Ishikawa (cell line): ENCODE data around the gene IRAK2.

Experiments
- CEBPB ChIP-seq: IDR thresholded peaks from 2 replicates; pipeline ENCODE4 v1.6.1; 2012
- CREB1 ChIP-seq: IDR thresholded peaks from 2 replicates; pipeline ENCODE4 v1.6.1; 2012; ENCODE audit warnings: low read depth
- EGR1 ChIP-seq: IDR thresholded peaks from 2 replicates; pipeline ENCODE4 v1.6.1; 2012
- EP300 ChIP-seq: IDR thresholded peaks from 2 replicates; pipeline ENCODE4 v1.6.1; 2012; ENCODE audit warnings: borderline replicate concordance
- FOXM1 ChIP-seq: IDR thresholded peaks from 2 replicates; pipeline ENCODE4 v1.6.1; 2012; ENCODE audit warnings: low read depth, borderline replicate concordance
- NFIC ChIP-seq: IDR thresholded peaks from 2 replicates; pipeline ENCODE4 v1.6.1; 2012
- RAD21 ChIP-seq: IDR thresholded peaks from 2 replicates; pipeline ENCODE4 v1.6.1; 2012; ENCODE audit warnings: low read depth
- REST ChIP-seq: IDR thresholded peaks from 2 replicates; pipeline ENCODE4 v1.6.1; 2012; ENCODE audit warnings: low read depth, mild to moderate bottlenecking
- TAF1 ChIP-seq: IDR thresholded peaks from 2 replicates; pipeline ENCODE4 v1.6.1; 2012; ENCODE audit warnings: low read depth, mild to moderate bottlenecking
- TCF12 ChIP-seq: IDR thresholded peaks from 2 replicates; pipeline ENCODE4 v1.6.1; 2012; ENCODE audit warnings: low read depth
- TEAD4 ChIP-seq: IDR thresholded peaks from 2 replicates; pipeline ENCODE4 v1.6.1; 2012
- YY1 ChIP-seq: IDR thresholded peaks from 2 replicates; pipeline ENCODE4 v1.6.1; 2012; ENCODE audit warnings: low read depth
- ZBTB7A ChIP-seq: IDR thresholded peaks from 2 replicates; pipeline ENCODE4 v1.6.1; 2012; ENCODE audit warnings: low read depth
- TF ChIP-seq, protein P1 (sequence below): IDR thresholded peaks from 2 replicates; pipeline ENCODE4 v1.6.1; 2012
- TF ChIP-seq, protein P2 (sequence below): IDR thresholded peaks from 2 replicates; pipeline ENCODE4 v1.6.1; 2012

Gene IRAK2

GRCh38 chr3:10288575-10288960 is 123.8 kb downstream of the IRAK2 start:
- no peak for TF ChIP-seq EP300
- TF ChIP-seq RAD21 = no peak
- TF ChIP-seq YY1 = no peak
- TF ChIP-seq TCF12 = no peak
- TF ChIP-seq REST = no peak
- TF ChIP-seq TEAD4 = no peak
- no peak for TF ChIP-seq TAF1
- TF ChIP-seq ZBTB7A = no peak
- TF ChIP-seq CEBPB = no peak
- TF ChIP-seq CREB1 = no peak
- TF ChIP-seq, protein P1, sequence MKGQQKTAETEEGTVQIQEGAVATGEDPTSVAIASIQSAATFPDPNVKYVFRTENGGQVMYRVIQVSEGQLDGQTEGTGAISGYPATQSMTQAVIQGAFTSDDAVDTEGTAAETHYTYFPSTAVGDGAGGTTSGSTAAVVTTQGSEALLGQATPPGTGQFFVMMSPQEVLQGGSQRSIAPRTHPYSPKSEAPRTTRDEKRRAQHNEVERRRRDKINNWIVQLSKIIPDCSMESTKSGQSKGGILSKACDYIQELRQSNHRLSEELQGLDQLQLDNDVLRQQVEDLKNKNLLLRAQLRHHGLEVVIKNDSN = no peak
- TF ChIP-seq EGR1 = no peak
- TF ChIP-seq FOXM1 = no peak
- TF ChIP-seq, protein P2, sequence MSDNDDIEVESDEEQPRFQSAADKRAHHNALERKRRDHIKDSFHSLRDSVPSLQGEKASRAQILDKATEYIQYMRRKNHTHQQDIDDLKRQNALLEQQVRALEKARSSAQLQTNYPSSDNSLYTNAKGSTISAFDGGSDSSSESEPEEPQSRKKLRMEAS = no peak

DNA sequence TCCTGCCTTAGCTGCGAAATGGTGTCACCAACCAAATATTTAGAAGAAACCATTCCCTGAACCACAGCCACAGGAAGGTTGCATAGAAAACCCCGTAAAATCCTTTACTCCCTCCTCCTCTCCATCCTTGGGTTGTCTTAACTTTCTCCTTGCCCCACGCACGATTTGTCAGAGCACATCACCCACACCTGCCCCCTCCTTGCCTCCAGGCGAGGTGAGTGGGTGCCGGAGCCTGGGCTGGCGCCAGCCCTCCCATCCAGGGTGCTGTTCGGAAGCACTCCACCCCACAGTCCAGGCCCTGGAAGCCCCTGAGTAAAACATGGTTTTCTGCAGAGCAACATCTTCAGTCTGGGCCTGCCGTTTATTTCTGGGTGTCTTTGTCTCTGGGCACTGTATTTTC is 124.4 kb downstream of the IRAK2 start:
- TF ChIP-seq TEAD4 = no peak
- no peak for TF ChIP-seq NFIC
- no peak for TF ChIP-seq EP300
- no peak for TF ChIP-seq FOXM1
- no peak for TF ChIP-seq EGR1
- no peak for TF ChIP-seq ZBTB7A
- TF ChIP-seq, protein P1 = no peak
- TF ChIP-seq TCF12 = no peak
- no peak for TF ChIP-seq CREB1
- TF ChIP-seq TAF1 = no peak

- TF ChIP-seq RAD21 (no peak), EGR1 (no peak), ZBTB7A (no peak), CEBPB (no peak), YY1 (no peak), TAF1 (no peak), TCF12 (no peak), CREB1 (no peak), TEAD4 (no peak), EP300 (no peak), NFIC (no peak), FOXM1 (no peak)
- TF ChIP-seq, protein P1 = no peak
- TF ChIP-seq, protein P2 = no peak
Observed at GRCh38 chr3:10289787-10290355, 125.2 kb downstream of the IRAK2 start.

GRCh38 chr3:10290481-10291176 is 125.9 kb downstream of the IRAK2 start:
- TF ChIP-seq NFIC = no peak
- TF ChIP-seq TEAD4 = no peak

GRCh38 chr3:10291641-10292040 is 126.9 kb downstream of the IRAK2 start:
- TF ChIP-seq CREB1 (no peak), TCF12 (no peak), RAD21 (no peak), CEBPB (no peak), TEAD4 (no peak), ZBTB7A (no peak), EGR1 (no peak)
- TF ChIP-seq, protein P2 = no peak

DNA sequence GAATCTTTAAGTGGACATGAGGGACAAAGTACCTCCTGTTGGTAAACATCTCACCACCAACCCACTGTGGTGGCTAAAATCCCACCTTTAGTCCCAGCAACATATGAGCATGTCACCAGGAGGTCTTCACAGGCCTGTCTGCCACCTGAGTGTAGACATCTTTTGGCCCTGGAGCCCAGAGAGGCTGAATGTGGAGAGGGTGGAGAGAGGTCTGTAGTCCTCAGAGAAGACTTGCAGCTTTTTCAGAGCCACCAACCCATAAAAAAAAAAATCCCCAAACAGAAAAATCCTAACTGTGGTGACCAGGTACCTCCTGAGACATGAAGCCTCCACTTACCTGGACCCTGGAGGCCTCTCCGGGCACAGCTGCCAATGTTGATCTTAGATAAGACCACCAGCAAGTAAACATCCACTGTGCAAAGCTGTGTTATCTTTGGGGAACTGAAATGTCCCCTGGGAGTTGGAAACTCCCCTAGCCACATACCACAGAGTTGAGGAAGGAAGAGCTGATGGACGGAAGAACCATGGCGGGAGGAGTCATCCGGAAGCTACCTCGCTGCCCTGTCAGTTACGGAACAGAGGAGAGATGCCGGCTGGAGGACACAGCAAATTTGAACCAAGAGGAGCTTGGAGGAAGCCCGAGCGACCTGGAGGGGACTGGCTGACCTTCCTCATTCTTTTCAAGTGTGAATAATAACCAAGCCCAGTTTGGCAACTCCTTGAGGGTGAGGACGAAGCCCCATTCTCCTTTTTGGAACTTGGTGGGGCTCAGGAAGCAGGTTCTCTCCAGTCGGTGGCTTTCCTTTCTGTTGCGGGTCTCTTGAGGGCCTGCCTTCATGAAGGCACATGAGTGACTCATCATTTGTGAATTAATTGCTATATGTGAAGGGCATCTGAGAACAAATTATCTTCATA is 128.0 kb downstream of the IRAK2 start, which contains the start of gene GHRL:
Gene GHRL, minus strand, starts transcription at position 443 of the 915 bp plus-strand sequence. CDS start 2,767 bp downstream, outside the sequence.
- TF ChIP-seq FOXM1 (no peak), RAD21 (no peak), CREB1 (no peak), TAF1 (no peak), REST (no peak)
